ENCODE results near the gene CDK5RAP2. TPM values are rescaled to one million over a fixed set of nuclear protein-coding genes. Genes with fewer than 3 reads are reported as not detected.

CDK5RAP2 gene
- total RNA-seq, 1 experiment from 2014 or later: 48.4 TPM

DNA sequence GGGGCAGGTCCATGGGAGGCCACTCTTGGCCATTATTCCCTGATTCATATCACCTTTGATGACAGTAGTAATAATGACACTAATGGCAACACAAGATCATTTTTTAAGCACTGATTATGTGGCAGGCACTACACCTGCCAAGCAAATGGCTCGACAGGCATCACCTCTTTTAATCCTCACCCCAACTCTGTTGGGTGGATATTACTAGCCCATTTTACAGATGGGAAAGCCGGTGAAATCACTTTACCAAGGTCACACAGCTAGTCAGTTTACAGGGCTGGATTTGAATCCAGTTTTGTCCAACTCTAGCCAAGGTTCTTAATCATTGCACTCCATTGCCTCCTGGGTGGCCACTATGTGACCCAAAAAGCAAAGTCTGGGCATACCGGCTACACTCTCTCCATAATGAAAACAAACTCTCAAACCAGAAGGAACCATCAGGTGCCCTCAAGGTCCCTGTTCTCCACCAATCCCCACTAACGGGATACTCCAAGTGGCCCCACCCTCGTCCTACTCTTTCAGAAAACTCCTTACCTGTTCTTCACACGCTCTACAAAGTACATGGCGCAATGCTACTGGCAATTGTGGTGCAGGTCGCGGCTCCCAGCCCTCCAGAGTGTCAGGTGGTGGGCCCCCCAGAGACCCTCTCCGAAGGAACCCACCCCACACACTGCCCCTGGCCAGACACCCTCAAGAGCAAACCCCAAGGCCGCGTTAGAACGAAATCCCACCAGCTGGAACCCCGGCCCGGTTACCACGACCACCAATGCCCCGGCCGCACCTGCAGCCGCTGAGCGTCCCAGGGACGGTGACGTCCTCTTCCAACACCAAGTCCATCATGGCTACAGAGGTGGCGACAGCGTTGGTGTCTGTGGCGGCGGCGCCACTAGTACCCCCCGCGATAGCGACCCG lies 572 bp downstream of the CDK5RAP2 start:
- DNase-seq: peak; percentile 54
- Histone ChIP-seq H2AFZ (ENCODE audit: low read length) (peak overlapping the region; percentile 61; the same call in 1 of the 2 replicates), H3K4me3 (ENCODE audit: low read length) (peak overlapping the region; percentile 99)

DNA sequence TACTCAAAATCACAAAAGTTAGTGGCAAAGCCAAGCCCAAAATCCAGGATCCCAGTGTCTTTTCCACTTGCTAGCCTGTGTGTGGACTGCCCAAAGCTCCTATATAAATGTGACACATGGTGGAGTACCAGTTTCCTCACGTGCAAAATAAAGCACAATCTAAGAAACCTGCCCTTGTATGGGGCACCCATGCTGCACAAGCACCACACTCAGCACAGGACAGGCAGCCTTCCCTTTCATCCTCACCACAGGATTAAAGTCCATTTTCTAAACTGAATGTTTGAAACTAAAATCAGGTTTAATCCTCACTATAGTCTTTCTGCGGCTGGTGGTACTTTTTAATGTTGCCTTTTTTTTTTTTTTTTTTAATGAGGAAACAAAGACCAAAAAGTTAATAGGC lies 5.5 kb downstream of the CDK5RAP2 start:
- Histone ChIP-seq H3K4me2 (ENCODE audit: low read depth, low read length, poor library complexity, severe bottlenecking) (no peak overlapping the region), H3K4me1 (ENCODE audit: low read length) (peaks cover 24% of the 10 kb centered on the region), H3K9me2 (replicated peaks; ENCODE audit: insufficient read depth, low read length) (no peaks in the 10 kb centered on the region), H2AFZ (ENCODE audit: low read length) (no peak overlapping the region), H3K9ac (ENCODE audit: low read length) (no peak overlapping the region), H3K4me3 (ENCODE audit: low read length) (no peak overlapping the region), H4K20me1 (ENCODE audit: insufficient read depth, low read depth, low read length) (no peaks in the 10 kb centered on the region), H3K27ac (ENCODE audit: low read length) (no peak overlapping the region), H3K9me3 (ENCODE audit: low read length) (no peaks in the 10 kb centered on the region), H3K36me3 (ENCODE audit: insufficient read depth, low read length) (peaks cover 10% of the 10 kb centered on the region; the same call in 1 of the 2 replicates), H3K27me3 (ENCODE audit: low read length) (no peaks in the 10 kb centered on the region), H3K79me2 (ENCODE audit: low read length) (peaks cover 83% of the 10 kb centered on the region)
- DNase-seq: no peak

More for the DNA sequence above, 572 bp downstream of the CDK5RAP2 start:
- peak overlapping the region; percentile 99 for H3K9ac ChIP-seq (ENCODE audit: low read length)
- no peaks in the 10 kb centered on the region for H3K27me3 ChIP-seq (ENCODE audit: low read length)
- H3K4me2 ChIP-seq (ENCODE audit: low read depth, low read length, poor library complexity, severe bottlenecking): peak overlapping the region; percentile 97
- no peaks in the 10 kb centered on the region for H3K9me3 ChIP-seq (ENCODE audit: low read length)
- H3K36me3 ChIP-seq (ENCODE audit: insufficient read depth, low read length): no peaks in the 10 kb centered on the region; the same call in 1 of the 2 replicates
- peaks cover 40% of the 10 kb centered on the region for H3K4me1 ChIP-seq (ENCODE audit: low read length)
- H4K20me1 ChIP-seq (ENCODE audit: insufficient read depth, low read depth, low read length): no peaks in the 10 kb centered on the region
- H3K9me2 ChIP-seq (replicated peaks; ENCODE audit: insufficient read depth, low read length): no peaks in the 10 kb centered on the region
- peak overlapping the region; percentile 67 for H3K27ac ChIP-seq (ENCODE audit: low read length)
- H3K79me2 ChIP-seq (ENCODE audit: low read length): peaks cover 59% of the 10 kb centered on the region

DNA sequence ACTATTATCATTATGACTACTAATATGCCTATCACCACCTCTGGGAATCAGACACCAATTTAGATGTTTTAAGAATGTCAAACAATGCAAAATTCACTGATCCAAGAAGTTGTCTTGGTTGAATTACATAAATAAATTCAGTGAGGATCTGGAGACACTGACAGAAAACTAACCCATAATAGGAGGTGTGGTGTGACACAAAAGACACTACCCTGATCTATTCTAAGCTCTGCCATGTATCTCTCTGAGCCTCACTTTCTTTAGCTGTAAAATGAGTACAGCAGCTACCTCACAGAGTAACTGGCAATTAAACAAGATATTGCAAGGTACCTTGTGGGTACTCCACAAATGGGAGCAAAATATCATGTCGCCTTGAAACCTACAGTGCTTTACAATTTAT lies 7.5 kb downstream of the CDK5RAP2 start:
- H3K79me2 ChIP-seq (ENCODE audit: low read length): peaks cover 81% of the 10 kb centered on the region
- peaks cover 27% of the 10 kb centered on the region for H3K36me3 ChIP-seq (ENCODE audit: insufficient read depth, low read length)
- no peaks in the 10 kb centered on the region for H4K20me1 ChIP-seq (ENCODE audit: insufficient read depth, low read depth, low read length)
- H2AFZ ChIP-seq (ENCODE audit: low read length): no peak overlapping the region
- H3K4me3 ChIP-seq (ENCODE audit: low read length): no peak overlapping the region
- no peaks in the 10 kb centered on the region for H3K27me3 ChIP-seq (ENCODE audit: low read length)
- DNase-seq: no peak
- no peaks in the 10 kb centered on the region for H3K9me3 ChIP-seq (ENCODE audit: low read length)
- H3K9me2 ChIP-seq (replicated peaks; ENCODE audit: insufficient read depth, low read length): no peaks in the 10 kb centered on the region
- no peak overlapping the region for H3K27ac ChIP-seq (ENCODE audit: low read length)
- H3K4me2 ChIP-seq (ENCODE audit: low read depth, low read length, poor library complexity, severe bottlenecking): no peak overlapping the region
- H3K4me1 ChIP-seq (ENCODE audit: low read length): peaks cover 9% of the 10 kb centered on the region
- H3K9ac ChIP-seq (ENCODE audit: low read length): no peak overlapping the region

DNA sequence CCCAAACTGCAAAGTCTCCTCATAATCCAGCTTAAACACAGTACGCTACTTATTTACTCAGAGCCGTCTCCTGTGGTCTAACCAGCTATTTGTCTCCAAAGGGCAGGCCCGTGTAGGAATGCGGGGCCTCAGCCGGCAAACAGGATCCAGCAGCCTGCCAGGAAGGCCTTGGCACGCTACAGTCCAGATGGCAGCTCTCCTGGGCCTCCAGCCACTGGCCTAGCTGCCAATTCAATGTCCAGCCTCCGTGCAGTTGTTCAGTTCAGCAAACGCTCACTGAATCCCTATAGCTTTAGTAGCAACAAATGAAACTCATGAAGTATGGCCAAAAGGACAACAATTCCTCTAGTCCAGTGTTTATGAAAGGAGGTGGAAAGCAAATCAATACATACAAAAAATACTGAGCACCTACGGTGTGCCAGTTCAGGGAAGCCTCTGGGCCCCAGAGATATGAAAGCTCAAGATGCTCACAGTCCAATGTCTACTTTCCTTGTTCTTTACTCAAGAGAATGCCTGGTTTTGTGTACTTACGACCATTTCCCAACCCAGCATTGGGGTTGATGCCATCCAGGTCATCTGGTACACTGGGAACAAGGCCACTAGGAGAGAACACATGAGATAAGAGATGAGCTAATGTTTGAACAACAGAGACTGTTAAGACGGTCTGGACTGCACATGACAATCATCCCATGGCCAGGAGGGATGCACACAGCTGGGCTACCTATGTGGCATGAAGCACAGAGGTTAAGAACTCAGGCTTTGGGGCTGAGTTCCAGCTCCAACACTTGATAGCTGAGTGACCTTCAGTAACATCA lies 8.3 kb downstream of the CDK5RAP2 start:
- H3K36me3 ChIP-seq (ENCODE audit: insufficient read depth, low read length): peaks cover 32% of the 10 kb centered on the region
- no peaks in the 10 kb centered on the region for H4K20me1 ChIP-seq (ENCODE audit: insufficient read depth, low read depth, low read length)
- H3K9ac ChIP-seq (ENCODE audit: low read length): no peak overlapping the region
- H3K9me3 ChIP-seq (ENCODE audit: low read length): no peaks in the 10 kb centered on the region
- peaks cover 9% of the 10 kb centered on the region for H3K4me1 ChIP-seq (ENCODE audit: low read length)
- no peak overlapping the region for H2AFZ ChIP-seq (ENCODE audit: low read length)
- peaks cover 81% of the 10 kb centered on the region for H3K79me2 ChIP-seq (ENCODE audit: low read length)
- H3K4me2 ChIP-seq (ENCODE audit: low read depth, low read length, poor library complexity, severe bottlenecking): no peak overlapping the region
- no peak overlapping the region for H3K27ac ChIP-seq (ENCODE audit: low read length)
- H3K4me3 ChIP-seq (ENCODE audit: low read length): no peak overlapping the region
- no peak for DNase-seq
- no peaks in the 10 kb centered on the region for H3K27me3 ChIP-seq (ENCODE audit: low read length)
- no peaks in the 10 kb centered on the region for H3K9me2 ChIP-seq (replicated peaks; ENCODE audit: insufficient read depth, low read length)

DNA sequence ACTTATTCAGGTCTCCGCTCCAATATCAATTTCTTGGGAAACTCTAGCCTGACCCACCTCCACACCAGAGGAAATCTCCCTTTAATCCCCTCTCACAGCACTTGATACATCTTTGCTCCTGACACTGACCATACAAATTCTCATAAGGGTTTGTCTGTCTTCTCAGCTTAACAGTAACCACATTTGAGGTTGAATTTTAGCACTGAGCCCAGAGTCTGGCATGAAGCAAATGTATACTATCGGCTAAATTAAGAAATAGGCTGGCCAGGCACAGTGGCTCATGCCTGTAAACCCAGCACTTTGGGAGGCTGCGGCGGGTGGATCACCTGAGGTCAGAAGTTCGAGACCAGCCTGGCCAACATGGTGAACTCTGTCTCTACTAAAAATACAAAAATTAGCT lies 9.7 kb downstream of the CDK5RAP2 start:
- Histone ChIP-seq H3K4me1 (ENCODE audit: low read length) (peaks cover 9% of the 10 kb centered on the region), H3K9me2 (replicated peaks; ENCODE audit: insufficient read depth, low read length) (no peaks in the 10 kb centered on the region), H3K27ac (ENCODE audit: low read length) (no peak overlapping the region), H3K79me2 (ENCODE audit: low read length) (peaks cover 81% of the 10 kb centered on the region), H3K9me3 (ENCODE audit: low read length) (no peaks in the 10 kb centered on the region), H3K36me3 (ENCODE audit: insufficient read depth, low read length) (peaks cover 39% of the 10 kb centered on the region), H3K4me2 (ENCODE audit: low read depth, low read length, poor library complexity, severe bottlenecking) (no peak overlapping the region), H3K27me3 (ENCODE audit: low read length) (no peaks in the 10 kb centered on the region), H3K9ac (ENCODE audit: low read length) (no peak overlapping the region), H4K20me1 (ENCODE audit: insufficient read depth, low read depth, low read length) (no peaks in the 10 kb centered on the region), H2AFZ (ENCODE audit: low read length) (no peak overlapping the region), H3K4me3 (ENCODE audit: low read length) (no peak overlapping the region)
- DNase-seq: no peak

DNA sequence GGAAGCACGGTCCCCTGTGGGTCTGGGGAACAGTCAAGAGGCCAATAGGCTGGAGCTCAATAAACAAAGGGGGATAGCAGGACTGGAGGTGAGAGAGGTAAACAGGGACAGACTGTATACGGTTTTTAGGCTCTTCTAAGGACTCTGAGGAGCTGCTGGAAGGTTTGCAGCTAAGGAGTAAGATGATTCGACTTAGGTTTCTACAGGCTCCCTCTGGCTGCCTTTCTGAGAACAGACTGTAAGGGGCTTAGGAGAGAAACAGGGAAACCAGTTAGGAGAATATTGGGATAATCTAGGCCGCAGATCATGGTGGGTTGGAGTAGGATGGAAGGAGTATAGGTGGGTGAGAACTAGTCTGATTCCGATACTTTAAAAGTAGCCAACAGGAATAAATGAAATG lies 10.4 kb downstream of the CDK5RAP2 start:
- peaks cover 81% of the 10 kb centered on the region for H3K79me2 ChIP-seq (ENCODE audit: low read length)
- H3K27me3 ChIP-seq (ENCODE audit: low read length): no peaks in the 10 kb centered on the region
- peaks cover 5% of the 10 kb centered on the region for H3K4me1 ChIP-seq (ENCODE audit: low read length)
- no peak overlapping the region for H3K9ac ChIP-seq (ENCODE audit: low read length)
- H4K20me1 ChIP-seq (ENCODE audit: insufficient read depth, low read depth, low read length): no peaks in the 10 kb centered on the region
- H3K4me3 ChIP-seq (ENCODE audit: low read length): no peak overlapping the region
- peaks cover 39% of the 10 kb centered on the region for H3K36me3 ChIP-seq (ENCODE audit: insufficient read depth, low read length)
- no peak overlapping the region for H2AFZ ChIP-seq (ENCODE audit: low read length)
- H3K4me2 ChIP-seq (ENCODE audit: low read depth, low read length, poor library complexity, severe bottlenecking): no peak overlapping the region
- H3K9me2 ChIP-seq (replicated peaks; ENCODE audit: insufficient read depth, low read length): no peaks in the 10 kb centered on the region
- no peak overlapping the region for H3K27ac ChIP-seq (ENCODE audit: low read length)
- DNase-seq: no peak
- H3K9me3 ChIP-seq (ENCODE audit: low read length): no peaks in the 10 kb centered on the region

DNA sequence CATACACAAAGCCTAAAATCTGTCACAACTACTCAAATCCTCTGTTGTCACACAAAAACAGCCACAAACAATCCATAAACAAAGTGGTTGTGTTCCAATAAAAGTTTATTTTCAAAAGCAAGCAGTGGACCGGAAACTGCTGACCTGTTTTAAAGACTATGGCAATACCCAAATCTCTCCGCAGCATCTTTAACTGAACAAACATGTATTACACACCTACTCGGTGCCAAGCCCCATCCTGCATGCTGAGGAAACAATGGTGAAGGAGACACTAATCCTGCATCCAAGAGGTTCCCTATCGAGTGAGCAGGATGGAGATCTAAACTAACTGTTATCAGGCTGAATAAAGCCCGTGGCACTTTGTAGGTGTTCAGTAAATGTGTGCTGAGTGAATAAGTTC lies 11.2 kb downstream of the CDK5RAP2 start:
- H3K27ac ChIP-seq (ENCODE audit: low read length): no peak overlapping the region
- peaks cover 79% of the 10 kb centered on the region for H3K79me2 ChIP-seq (ENCODE audit: low read length)
- no peak overlapping the region for H2AFZ ChIP-seq (ENCODE audit: low read length)
- H3K9ac ChIP-seq (ENCODE audit: low read length): no peak overlapping the region
- H3K27me3 ChIP-seq (ENCODE audit: low read length): no peaks in the 10 kb centered on the region
- H3K4me2 ChIP-seq (ENCODE audit: low read depth, low read length, poor library complexity, severe bottlenecking): no peak overlapping the region
- no peaks in the 10 kb centered on the region for H3K9me3 ChIP-seq (ENCODE audit: low read length)
- no peaks in the 10 kb centered on the region for H4K20me1 ChIP-seq (ENCODE audit: insufficient read depth, low read depth, low read length)
- no peak overlapping the region for H3K4me3 ChIP-seq (ENCODE audit: low read length)
- DNase-seq: no peak
- H3K36me3 ChIP-seq (ENCODE audit: insufficient read depth, low read length): peaks cover 41% of the 10 kb centered on the region
- H3K9me2 ChIP-seq (replicated peaks; ENCODE audit: insufficient read depth, low read length): no peaks in the 10 kb centered on the region
- H3K4me1 ChIP-seq (ENCODE audit: low read length): no peaks in the 10 kb centered on the region

DNA sequence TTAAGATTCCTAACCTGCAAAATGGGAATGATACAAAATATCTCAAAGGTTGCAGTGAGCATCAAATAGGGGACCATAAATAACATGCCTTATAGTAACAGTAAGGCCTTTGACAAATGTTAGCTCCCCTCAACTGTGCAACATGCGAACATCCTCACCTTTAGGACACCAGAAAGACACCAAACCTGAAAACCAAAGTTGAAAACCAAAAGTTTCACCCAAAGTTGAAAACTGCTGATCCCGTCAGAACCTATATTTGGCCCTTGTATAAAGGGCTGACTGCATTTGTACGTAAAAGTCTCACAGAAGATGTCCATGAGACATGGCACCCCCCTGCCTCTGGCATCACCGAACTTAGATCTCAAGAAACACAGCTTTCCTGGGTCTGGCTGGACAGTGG lies 12.1 kb downstream of the CDK5RAP2 start:
- no peak overlapping the region for H3K9ac ChIP-seq (ENCODE audit: low read length)
- peaks cover 79% of the 10 kb centered on the region for H3K79me2 ChIP-seq (ENCODE audit: low read length)
- H3K36me3 ChIP-seq (ENCODE audit: insufficient read depth, low read length): peaks cover 45% of the 10 kb centered on the region

More for the DNA sequence above, 12.1 kb downstream of the CDK5RAP2 start:
- H3K27ac ChIP-seq (ENCODE audit: low read length): no peak overlapping the region
- H3K4me2 ChIP-seq (ENCODE audit: low read depth, low read length, poor library complexity, severe bottlenecking): no peak overlapping the region
- DNase-seq: no peak
- no peak overlapping the region for H2AFZ ChIP-seq (ENCODE audit: low read length)
- no peaks in the 10 kb centered on the region for H3K4me1 ChIP-seq (ENCODE audit: low read length)
- H3K9me3 ChIP-seq (ENCODE audit: low read length): no peaks in the 10 kb centered on the region
- H3K27me3 ChIP-seq (ENCODE audit: low read length): no peaks in the 10 kb centered on the region
- H3K9me2 ChIP-seq (replicated peaks; ENCODE audit: insufficient read depth, low read length): no peaks in the 10 kb centered on the region
- H4K20me1 ChIP-seq (ENCODE audit: insufficient read depth, low read depth, low read length): no peaks in the 10 kb centered on the region
- no peak overlapping the region for H3K4me3 ChIP-seq (ENCODE audit: low read length)
